Activated naive CD4-positive, alpha-beta T cell (primary cell): ENCODE measurements around the gene TSEN2.
"Not testable (repeated sequence)": the region's sequence is repeated elsewhere in the genome, so short reads cannot be mapped to it uniquely, and the experiment has no call there.

Experiments used
- DNase-seq, 4 experiments: peaks; one replicate each; lab custom pipeline; 2025; lab: John Stamatoyannopoulos, UW

Gene TSEN2

DNA sequence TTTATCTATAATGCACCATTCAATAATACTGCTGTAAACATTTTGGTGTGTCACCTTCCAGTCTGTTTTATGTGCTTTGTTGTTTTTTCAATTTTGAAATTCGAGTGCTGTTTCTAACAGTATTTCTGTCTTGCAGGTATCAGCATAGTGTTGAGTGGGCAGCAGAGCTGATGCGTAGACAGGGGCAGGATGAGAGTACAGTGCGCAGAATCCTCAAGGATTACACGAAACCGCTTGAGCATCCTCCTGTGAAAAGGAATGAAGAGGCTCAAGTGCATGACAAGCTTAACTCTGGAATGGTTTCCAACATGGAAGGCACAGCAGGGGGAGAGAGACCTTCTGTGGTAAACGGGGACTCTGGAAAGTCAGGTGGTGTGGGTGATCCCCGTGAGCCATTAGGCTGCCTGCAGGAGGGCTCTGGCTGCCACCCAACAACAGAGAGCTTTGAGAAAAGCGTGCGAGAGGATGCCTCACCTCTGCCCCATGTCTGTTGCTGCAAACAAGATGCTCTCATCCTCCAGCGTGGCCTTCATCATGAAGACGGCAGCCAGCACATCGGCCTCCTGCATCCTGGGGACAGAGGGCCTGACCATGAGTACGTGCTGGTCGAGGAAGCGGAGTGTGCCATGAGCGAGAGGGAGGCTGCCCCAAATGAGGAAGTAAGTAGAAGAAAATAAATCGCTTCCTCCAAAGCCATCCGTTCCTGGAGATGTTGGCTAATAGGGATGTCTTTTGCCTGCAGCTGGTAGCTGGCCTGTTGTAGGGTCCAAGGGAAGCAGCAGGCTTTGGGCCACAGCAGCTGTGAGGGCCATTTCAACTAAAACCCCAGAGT, 19.1 kb downstream of the TSEN2 start:
- no peak for DNase-seq

DNA sequence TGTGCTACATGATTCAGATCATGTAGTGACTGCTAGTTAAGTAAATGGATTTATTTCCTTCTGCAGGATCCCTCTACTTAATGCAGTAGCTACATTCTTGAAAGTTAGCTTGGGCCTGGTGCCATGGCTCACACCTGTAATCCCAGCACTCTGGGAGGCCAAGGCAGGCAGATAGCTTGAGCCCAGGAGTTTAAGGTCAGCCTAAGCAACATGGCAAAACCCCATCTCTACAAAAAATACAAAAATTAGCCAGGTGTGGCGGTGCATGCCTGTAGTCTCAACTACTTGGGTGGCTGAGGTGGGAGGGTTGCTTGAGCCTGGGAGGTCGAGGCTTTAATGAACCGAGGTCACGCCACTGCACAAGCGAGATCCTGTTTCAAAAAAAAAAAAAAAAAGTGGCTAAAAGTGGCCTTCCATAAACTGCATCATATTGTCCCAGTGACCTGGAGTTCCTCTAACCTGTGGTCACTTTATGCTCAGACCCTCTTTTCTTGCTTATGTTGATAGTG, 22.0 kb downstream of the TSEN2 start:
- DNase-seq: no peak

DNA sequence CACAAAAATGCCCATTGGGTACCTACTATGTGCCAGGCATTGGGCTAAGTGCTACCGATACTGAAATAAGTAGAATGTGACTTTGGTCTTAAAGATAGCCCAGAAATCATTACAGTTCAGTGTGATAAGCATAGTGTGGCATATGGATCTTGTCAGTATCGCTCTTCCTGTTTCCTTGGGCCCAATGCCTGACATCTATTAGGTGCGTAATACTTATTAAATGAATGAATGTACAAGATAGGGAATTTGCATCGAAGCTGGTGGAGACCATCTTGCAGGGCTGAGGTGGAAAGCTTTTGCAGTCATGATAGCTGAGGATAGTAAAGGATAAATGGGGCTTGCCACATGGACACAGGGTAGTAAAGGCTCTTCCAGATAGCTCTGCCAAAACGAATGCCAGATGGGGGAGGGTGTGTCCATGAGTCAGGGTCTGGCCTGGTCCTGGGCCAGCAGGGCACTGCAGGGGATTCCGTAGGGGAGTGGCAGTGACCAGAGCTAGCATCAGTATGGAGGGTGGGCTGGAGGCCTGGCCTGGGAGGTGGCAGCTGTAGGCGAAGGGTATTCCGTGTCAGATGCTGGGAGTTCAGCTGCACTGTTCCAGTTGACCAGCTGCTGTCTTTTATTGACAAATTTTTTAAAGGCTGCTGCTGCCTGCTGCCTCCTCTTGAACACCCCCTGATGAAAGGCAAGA, 23.5 kb downstream of the TSEN2 start:
- DNase-seq: no peak

DNA sequence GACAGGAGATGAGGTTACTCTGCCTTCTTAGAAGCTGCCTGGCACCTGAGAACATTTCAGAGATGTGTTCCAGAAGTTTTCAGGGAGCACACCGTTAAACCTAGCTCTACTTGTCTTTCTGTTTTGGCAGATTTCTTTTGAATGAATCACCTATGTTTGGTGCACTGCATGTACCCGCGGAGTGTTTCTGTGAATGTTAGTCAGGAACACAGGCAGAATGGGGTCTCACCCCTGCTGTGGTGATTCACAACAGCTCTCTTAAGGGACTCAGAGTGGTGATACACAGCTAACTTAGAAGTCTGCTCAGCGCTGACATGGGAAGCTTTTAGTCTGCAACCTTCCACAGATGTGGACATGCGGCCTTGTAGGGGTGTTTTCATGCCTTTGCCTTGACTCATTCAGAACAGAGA, 24.0 kb downstream of the TSEN2 start:
- DNase-seq: no peak

DNA sequence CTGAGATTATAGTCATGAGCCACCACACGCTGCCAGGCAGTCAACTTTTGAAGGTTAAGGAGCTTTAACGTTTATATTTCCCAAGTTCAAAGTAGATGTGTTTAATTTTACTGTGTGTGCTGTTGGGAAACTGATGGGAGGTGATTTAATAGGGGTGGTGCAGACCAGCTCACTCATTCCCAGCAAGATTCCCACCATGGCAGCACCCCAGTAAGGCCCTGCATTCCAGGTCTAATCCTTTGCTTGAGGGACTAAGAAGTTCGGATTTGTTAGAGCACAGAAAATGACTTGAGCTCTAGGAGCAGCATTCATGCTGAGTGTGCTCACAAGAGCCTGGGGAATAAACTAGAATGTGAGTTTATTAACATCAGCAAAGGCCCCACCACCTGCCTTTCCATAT, 25.2 kb downstream of the TSEN2 start:
- no peak for DNase-seq

DNA sequence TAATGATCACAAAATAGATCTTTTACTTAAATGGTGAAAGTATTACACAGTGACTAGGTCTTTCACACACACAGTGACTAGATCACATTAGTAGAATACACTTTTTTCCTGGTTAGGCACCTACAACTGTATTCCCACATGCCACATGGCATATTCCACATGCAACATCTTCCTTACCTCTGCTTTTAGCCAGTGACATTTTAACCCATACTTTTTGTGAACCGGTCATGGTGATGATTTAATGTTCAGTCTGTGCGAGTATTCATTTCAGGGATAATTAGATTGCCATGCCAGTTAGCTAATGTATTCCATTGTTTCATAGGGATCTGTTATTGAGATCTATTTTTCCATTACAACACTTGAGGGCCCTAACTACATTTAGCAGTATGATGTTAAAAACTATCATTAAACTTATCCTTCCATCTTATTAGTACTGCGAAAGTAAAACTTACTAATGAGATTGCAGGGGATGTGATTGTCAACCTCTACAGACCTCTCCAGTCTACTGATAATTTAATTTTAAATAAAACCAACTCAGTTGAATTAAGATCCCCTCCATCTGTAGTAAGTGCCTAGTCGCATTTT, 28.3 kb downstream of the TSEN2 start:
- no peak for DNase-seq

DNA sequence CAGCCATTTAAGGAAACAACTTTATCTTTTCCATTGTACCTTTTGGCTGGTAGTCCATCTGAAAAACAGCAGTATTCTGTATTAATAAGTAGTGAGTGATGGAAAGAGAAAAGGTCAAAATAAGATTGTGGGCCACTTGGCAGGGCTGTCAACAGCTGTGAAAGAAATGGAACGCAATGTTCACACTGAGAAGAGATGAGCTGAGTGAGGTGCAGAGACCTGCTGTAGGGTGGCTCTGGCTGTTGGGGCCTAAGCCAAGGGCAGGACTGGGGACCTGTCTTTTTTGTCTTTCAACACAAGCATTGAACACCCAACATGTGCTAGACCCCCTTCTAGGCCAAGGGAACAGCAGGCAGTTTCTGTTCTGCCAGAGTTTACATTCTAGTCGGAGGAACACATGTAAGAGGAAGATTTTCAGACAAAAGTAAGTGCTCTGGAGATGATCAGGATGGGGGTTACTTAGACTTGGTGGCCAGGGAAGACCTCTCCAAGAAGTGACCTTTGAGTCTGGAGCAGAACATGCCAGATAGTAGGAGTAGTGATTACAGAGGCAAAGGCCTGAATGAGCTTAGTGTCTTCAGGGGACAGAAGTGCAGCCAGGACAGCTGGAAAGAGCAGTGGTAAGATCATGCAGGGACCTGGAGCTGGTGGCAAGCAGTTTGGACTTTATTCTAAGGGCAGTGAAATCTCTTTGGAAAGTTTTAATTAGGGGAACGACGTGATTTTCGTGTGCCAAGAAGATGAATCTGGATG, 29.6 kb downstream of the TSEN2 start:
- no peak for DNase-seq

DNA sequence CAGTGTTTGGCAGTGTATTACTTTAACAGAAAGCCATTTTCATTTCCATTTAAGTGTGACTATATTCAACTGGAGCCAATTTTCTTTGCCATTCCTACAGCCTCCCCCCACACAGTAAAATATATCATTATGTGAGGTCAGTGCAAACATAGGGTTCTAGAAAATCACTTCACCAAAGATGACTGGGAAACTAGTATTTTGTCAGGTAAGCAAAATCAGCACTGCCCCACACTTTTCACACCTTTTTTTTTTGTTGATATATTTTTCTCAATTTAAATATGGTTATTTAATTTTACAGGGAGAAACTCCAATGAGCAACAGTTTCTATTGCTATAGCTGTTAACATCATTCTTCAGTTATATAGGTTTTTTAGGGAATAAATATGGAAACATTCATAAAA, 31.4 kb downstream of the TSEN2 start:
- DNase-seq: no peak

DNA sequence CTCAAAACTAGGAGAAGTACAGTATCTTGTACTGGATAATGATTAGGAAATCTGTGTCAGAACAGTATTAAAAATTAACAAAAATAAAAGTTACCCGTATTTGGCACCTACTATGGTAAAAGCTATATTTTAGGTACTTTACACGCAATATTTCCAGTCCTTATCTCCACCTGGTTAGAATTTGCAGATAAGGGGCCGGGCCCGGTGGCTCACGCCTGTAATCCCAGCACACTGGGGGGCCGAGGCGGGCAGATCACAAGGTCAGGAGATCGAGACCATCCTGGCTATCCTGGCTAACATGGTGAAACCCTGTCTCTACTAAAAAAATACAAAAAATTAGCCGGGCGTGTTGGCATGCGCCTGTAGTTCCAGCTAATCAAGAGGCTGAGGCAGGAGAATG, 32.6 kb downstream of the TSEN2 start:
- no peak for DNase-seq

DNA sequence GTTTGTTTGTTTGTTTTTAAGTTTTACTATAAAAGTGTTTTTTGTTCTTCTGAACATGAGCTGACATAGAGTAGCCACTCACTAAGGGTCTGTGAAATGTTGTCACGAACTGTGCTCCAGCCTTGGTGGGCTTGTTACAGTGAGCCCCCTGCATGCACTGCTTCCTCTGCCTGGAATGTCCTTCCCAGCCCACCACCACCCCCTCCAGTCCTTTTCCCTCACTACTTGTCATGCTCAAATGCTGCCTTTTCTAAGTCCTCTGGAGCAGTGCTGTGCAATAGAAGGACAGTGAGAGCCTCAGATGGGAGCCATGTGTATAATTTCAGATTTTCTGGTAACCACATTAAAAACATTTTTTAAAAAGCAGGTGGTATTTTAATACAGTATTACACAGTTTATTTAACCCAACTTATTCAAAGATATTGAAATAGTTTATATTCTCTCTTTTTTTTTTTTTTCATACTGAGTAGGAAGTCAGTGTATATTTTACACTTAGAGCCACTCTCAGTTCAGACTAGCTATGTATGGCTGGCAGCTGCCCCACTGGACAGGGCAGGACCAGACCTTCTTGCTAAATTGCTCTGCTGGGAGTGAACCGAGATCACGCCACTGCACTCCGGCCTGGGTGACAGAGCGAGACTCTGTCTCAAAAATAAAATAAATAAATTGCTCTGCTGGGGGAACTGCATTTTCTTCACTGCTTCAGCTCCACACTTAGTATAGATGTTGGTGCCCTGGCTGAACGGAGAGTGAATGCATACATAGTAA, 34.2 kb downstream of the TSEN2 start:
- no peak for DNase-seq

DNA sequence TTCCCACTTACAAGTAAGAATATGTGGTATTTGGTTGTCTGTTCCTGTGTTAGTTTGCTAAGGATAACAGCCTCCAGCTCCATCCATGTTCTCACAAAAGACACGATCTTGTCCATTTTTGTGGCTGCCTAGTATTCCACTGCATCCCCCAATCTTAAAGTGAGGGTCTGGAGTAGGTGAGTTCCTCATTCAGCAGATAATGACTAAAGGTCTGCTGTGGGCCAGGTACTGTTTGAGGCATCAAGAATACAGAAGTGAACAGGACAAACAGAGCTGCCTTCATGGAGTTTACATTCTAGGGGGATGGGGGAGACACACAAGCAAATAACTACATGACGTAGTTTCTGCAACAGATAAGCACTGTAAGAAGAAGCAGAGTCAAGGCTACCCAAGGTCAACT, 36.7 kb downstream of the TSEN2 start:
- no peak for DNase-seq

DNA sequence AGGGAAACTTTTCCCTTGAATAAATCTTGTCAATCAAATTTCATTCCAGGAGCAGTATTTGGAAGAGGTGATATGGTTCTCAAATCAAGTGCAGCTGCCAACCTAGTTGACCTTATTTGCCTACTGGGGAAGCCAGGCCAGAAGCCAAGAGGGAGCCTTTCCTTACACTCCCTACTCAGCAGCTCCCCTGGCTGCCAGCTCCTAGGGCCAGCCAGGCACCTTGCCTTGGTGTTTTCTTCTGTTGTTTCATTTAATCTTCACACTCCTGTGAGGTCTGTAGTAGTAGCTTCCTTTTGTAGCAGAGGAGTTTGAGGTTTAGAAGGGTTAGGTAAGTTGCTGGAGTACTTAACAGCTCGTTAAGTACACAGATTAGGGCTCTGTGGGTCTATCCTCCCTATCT, 38.4 kb downstream of the TSEN2 start:
- DNase-seq: no peak

DNA sequence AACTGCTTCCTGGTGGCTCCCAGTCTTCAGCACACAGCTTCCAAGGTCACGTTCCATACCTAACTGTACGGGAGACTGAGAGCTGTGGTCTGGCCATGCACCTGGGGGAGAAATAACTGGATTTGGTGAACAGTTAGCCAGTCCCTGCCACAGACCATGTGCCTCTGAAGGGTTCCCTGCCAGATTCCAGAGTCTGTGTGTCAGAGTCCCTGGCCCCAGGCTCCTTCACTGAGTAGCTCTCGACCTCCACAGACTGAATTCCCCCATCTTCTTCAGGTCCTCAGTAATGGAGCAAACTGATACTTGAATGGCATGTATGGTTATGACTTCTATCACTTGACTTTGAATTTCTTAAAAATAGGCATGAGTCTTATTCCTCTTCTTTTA, 43.5 kb downstream of the TSEN2 start:
- DNase-seq: no peak

DNA sequence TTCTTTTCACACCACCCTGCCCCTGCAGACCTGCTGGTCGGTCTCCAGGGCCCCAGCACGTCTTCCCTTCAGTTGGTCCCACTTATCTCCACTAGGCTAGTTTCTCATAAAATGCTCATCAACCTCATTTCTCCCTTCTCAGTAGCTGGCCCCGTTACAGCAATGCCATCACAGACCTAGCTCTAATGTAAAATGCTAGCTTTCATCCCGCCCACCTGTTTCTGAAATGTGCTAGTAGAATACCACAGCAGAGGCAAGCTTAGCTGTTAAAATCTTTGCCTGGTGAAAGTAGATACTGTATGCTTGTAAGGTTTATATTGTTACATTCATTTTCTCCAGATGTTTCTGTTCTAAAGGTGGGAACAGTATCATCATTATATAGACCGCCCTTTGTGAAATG, 47.9 kb downstream of the TSEN2 start:
- no peak for DNase-seq

DNA sequence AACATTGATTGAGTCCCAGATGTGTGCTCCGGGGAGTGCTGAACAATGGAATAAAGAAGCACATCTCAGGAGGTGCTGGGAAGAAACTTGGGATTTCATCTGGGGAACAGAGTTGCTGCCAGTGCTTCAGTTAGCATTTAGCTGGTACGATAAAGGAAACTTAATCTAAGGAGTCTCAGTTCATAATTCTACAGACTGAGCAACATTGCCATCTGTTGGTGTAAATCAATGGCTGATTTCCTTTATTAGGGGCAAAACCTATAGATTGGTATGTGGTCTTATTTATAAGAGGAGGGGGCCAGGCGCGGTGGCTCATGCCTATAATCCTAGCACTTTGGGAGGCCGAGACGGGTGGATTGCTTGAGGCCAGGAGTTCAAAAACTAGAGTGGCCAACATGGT, 52.1 kb downstream of the TSEN2 start:
- no peak for DNase-seq

DNA sequence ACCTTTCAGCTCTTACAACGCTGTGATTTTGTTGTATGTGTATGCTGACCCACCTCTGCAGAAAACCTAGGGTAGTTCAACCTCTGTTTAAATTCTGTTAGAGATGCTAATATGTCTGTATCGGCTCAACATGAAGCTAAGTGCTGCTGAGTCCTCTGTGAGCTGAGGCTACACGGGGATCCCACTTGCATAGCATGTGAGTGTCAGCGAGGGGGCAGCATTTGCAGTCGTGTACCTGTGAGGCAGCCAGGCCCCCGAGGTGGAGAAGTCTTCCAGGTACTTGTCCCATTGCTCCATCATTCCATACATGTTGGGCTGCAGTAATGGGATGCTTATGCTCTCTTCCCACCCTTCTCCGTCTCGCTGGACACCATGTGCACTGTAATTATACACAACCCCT, 57.3 kb downstream of the TSEN2 start:
- DNase-seq: no peak

DNA sequence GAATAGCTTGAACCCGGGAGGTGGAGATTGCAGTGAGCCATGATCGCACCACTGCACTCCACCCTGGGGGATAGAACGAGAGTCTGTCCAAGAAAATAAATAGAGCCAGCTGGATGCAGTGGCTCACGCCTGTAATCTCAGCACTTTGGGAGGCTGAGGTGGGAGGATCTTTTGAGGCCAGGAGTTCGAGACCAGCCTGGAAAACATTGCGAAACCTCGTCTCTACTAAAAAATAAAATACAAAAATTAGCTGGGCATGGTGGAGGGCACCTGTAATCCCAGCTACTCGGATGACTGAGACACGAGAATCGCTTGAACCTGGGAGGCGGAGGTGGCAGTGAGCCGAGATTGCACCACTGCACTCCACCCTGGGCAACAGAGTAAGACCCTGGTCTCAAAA, 59.2 kb downstream of the TSEN2 start:
- not testable (repeated sequence) for DNase-seq

DNA sequence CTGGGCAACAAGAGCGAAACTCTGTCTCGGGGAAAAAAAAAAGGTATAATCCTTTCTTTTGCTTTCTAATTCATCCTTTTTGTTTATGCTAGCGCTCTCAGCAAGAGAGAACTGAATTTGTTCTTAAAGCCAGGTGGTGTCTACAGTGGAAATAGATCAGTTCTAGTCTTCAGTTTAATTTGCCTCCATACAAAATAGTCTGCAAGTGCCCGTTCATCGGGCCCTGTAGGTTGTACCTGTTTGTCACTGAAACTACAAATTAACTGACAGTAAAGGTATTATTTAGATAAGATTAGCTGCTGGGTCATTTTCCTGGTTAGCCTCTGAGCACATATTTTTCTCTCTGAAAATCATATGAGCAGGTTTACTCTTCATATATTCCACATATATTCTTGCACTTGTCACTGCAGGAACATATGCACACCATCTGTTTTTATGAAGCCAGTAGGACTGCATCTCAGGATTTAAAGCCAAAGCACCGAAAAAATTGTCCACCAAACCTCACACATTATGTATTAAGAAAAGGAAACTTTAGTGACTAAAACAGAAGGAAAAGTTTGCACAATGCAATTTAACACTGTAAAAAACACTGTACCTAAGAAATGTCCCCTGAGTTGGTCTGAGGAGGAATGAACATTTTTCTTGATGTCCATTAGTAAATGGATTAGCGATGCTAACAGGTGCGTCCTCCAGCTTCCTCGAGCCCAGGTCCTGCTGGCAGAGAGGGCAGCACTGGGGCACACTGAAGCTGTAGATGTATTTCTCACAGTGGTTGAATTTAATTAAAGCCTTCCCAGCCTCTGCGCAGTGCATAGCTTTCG, 60.6 kb downstream of the TSEN2 start:
- no peak for DNase-seq

DNA sequence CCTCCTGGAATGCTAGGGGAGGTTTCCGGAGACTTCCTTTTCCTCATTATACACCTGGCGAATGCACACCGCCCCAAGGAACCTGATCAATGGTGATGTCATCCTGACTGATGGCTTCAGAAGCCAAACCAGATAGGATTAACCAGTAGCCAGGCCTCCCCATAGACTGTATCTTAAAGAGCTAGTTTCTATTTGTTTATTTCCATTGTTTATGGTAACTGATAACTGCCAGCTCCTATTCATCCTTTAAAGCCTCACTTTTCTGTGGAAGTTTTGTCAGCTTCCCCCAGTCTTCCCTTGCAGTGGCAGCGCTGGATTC, 61.2 kb downstream of the TSEN2 start, which contains the start of gene MKRN2OS:
MKRN2OS (minus strand) TSS at position 27 of the 319 bp plus-strand sequence. CDS start 35 bp downstream, outside the sequence.
- no peak for DNase-seq

DNA sequence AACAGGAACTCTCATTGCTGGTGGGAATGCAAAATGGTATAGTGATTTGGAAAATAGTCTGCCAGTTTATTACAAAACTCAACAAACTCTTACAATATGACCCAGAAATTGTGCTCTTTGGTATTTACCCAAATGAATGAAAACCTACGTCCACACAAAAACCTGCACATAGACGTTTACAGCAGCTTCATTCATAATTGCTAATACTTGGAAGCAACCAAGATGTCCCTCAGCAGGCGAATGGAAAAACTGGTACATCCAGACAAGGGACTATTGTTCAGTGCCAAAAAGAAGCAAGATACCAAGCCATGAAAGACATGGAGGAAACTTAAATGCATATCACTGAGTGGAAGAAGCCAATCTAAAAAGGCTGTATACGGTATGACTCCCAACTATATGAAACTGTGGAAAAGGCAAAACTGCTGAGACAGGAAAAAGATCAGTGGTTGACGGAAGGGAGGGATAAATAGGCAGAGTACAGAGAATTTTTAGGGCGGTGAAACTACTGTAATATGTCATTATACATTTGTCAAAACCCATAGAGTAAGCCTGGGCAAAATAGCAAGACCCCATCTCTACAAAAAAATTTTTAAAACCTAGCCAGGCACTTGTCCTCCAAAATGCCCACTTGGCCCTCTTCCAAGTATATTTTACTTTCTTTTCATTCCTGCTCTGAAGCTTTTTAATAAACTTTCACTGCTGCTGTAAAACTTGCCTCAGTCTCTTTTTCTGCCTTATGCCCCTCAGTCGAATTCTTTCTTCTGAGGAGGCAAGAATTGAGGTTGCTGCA, 65.9 kb downstream of the TSEN2 start:
- DNase-seq: no peak
